GM11168 (cell line): ENCODE results near the gene NSMCE1.

Source experiments
- in situ Hi-C: fragments of 300-500 bp; cut with MboI; formaldehyde crosslinking; loops from one replicate; pipeline ENCODE4 v1.12.0; 2022; ENCODE audit warnings: low sequenced_read_pairs; ENCODE audit not compliant: unreplicated experiment

The NSMCE1 gene

GRCh38 chr16:27177031-27177774, 91.4 kb downstream of the NSMCE1 start:
- in situ Hi-C loops, result no loop called here

- in situ Hi-C loops, result no loop called here
Measured at GRCh38 chr16:27175888-27176287, 92.7 kb downstream of the NSMCE1 start.
